Coronary artery (tissue), 2 donors: ENCODE data around the gene MAGT1.

Experiments used
- DNase-seq: peaks from one replicate; pipeline ENCODE4 v3.0.0-alpha.2; 2017; ENCODE audit warnings: low spot score
- H3K27ac ChIP-seq, 2 donors: fragments of 200-600 bp; sonication (generic); one replicate each; pipeline ENCODE4 v1.5.1; 2016 to 2019
- H3K4me3 ChIP-seq: fragments of 200-600 bp; sonication (generic); 2 replicates; pipeline ENCODE4 v1.5.1; 2016; ENCODE audit warnings: mild to moderate bottlenecking, moderate library complexity
- TF ChIP-seq, protein P1 (sequence below): fragments of 200-600 bp; sonication (generic); IDR thresholded peaks from one replicate; pipeline ENCODE4 v1.5.1; 2019; ENCODE audit warnings: antibody characterized with exemption

The MAGT1 gene

DNA sequence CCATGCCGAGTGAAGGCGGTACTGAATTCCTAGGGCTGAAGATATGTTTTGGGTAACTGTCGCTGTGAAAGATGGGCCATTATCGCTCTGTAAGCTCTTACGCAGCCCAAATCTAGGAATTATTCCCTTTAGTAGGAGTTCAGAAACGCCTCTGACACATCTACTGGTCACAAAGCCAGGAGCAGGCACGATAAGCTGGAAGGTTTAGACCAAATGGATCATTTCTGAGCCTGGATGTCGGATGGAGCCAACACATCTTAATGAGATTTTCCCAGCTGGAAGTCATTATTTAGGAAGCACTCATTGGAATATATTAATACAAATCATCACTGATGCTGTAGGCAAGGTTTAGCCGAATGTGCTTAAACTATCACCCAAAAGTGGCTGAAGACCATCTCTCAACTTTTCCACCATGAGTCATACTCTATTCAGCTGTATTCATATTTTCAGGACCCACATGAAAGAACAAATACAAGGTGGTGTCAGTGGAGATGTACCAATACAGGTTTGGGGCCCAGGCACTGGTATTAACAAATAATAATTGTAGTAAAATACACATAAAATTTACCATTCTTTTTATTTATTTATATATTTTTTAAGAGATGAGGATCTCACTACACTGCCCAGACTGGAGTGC is 75.0 kb downstream of the MAGT1 start:
- H3K27ac ChIP-seq: no peak overlapping the region
- DNase-seq: no peak
- H3K4me3 ChIP-seq: no peak overlapping the region
- TF ChIP-seq, protein P1, sequence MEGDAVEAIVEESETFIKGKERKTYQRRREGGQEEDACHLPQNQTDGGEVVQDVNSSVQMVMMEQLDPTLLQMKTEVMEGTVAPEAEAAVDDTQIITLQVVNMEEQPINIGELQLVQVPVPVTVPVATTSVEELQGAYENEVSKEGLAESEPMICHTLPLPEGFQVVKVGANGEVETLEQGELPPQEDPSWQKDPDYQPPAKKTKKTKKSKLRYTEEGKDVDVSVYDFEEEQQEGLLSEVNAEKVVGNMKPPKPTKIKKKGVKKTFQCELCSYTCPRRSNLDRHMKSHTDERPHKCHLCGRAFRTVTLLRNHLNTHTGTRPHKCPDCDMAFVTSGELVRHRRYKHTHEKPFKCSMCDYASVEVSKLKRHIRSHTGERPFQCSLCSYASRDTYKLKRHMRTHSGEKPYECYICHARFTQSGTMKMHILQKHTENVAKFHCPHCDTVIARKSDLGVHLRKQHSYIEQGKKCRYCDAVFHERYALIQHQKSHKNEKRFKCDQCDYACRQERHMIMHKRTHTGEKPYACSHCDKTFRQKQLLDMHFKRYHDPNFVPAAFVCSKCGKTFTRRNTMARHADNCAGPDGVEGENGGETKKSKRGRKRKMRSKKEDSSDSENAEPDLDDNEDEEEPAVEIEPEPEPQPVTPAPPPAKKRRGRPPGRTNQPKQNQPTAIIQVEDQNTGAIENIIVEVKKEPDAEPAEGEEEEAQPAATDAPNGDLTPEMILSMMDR: no peak

DNA sequence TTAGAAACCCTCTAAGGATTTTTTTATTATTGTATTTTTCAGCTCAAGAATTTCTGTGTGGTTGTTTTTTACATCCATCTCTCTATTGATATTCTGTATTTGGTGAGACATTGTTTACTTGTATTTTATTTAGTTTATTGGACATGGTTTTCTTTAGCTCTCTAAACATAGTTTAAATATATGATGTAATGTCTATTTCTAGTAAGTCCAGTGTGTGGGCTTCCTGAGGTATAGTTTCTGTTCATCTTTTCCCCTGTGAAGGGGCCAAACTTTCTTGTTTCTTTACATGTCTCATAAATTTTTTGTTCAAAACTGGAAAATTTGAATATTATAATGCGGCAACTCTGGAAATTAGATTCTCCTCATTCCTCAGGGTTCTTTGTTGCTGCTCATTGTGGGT is 81.0 kb downstream of the MAGT1 start:
- Histone ChIP-seq H3K27ac (no peak overlapping the region), H3K4me3 (no peak overlapping the region)
- TF ChIP-seq, protein P1: no peak
- no peak for DNase-seq

DNA sequence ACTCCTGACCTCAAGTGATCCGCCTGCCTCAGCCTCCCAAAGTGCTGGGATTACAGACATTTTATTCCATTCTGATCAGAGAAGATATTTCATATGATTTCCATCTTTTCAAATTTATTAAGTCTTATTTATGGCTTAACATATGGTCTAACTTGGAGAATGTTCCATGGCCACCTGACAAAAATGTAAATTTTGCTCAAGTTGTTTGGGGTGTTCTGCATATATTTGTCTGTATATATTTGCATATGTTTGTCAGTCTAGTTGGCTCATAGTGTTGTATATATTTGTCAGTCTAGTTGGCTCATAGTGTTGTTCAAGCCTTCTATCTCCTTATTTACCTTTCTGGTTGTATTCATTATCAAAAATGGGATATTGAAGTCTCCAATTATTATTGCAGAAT is 93.0 kb downstream of the MAGT1 start:
- DNase-seq: no peak
- no peak overlapping the region for H3K27ac ChIP-seq
- TF ChIP-seq, protein P1: no peak
- no peak overlapping the region for H3K4me3 ChIP-seq

DNA sequence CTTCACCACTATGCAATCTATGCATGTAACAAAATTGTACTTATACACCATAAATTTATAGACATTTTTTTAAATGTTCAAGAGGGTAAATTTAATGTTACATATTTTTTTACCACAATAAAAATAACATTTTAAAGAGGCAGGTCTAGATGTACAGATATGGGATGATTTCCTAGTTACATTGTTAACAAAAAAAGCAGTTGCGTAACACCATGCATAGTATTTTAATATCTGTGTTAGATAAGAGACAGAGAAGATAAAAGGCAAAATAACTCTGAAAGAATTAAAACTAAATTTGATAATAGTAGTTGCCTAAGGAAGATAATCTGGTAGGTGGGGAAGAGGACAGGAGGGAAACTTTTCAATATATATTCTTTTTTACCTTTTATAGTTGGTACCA is 100.1 kb downstream of the MAGT1 start:
- TF ChIP-seq, protein P1: no peak
- DNase-seq: no peak
- Histone ChIP-seq H3K27ac (no peak overlapping the region), H3K4me3 (no peak overlapping the region)

DNA sequence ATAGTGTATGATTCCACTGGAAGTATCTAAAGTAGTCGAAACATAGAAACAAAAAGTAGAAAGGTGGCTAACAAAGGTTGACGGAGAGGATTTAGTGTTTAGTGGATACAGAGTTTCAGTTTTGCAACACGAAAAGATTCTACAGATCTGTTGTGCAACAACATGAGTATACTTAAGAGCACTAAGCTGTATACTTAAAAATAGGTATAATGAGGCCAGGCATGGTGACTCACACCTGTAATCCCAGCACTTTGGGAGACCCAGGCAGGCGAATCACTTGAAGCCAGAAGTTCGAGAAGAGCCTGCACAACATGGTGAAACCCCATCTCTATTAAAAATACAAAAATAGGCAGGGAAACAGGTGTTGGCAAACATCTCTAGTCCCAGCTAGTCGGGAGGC is 101.3 kb downstream of the MAGT1 start:
- DNase-seq: no peak
- TF ChIP-seq, protein P1: no peak
- Histone ChIP-seq H3K27ac (no peak overlapping the region), H3K4me3 (no peak overlapping the region)

DNA sequence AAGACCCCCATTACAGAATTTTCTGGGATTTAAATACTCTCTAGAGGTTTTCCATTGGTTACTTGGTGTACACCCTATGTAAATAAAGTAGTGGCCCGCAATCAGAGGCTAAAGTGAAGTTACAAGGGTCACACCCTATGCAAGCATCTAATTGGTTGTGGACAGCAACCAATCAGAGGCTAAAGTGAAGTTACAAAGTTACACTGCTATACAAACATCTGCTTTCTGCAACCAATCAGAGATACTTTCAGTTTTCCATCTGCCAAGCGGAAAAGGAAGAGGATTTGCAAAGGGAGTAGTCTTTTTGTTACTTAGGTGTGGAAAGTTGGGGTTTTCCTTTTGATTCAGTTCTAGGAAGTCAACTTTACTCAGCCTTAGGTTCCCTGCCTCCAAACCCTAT is 107.2 kb downstream of the MAGT1 start:
- TF ChIP-seq, protein P1: no peak
- no peak overlapping the region for H3K27ac ChIP-seq
- no peak for DNase-seq
- peak overlapping the region; percentile 30 for H3K4me3 ChIP-seq

DNA sequence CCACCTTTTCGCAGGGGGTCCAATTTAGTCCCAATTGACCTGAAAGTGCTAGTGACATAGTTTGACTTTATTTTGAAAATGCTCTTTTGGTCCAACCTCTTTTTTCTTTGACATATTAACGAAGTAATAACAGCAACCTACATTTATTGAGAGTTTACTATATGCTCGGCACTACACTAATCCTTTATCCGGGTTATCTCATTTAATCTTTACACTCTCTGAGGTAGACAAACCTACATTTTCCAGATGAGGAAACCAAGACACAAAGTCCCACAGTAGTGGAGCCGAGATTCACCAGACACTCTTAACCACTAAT is 108.9 kb downstream of the MAGT1 start:
- peak overlapping the region; percentile 76 for H3K4me3 ChIP-seq
- DNase-seq: no peak

More for the DNA sequence above, 108.9 kb downstream of the MAGT1 start:
- TF ChIP-seq, protein P1: no peak
- peak overlapping the region; percentile 90 to 94 for H3K27ac ChIP-seq
